Astrocyte of the cerebellum (primary cell): ENCODE data around the gene ZDHHC19.
A peak's percentile ranks its signal among the peaks of the same experiment; 100 is the strongest.

ENCODE experiments used
- DNase-seq: peaks from one replicate; pipeline ENCODE4 v3.0.0-alpha.2; 2011; ENCODE audit warnings: low read depth
- H3K4me3 ChIP-seq: 2 replicates; pipeline ENCODE4 v1.5.1; 2011; ENCODE audit warnings: mild to moderate bottlenecking, low read depth, low read length, moderate library complexity
- CTCF ChIP-seq: IDR thresholded peaks from 2 replicates; pipeline ENCODE4 v1.5.1; 2012; ENCODE audit warnings: low read length, low read depth, moderate library complexity, mild to moderate bottlenecking; ENCODE audit errors: missing control alignments
- in situ Hi-C: cut with HindIII; loops from 2 replicates; pipeline ENCODE4 v1.10.0; 2017; ENCODE audit warnings: low sequenced_read_pairs

ZDHHC19 gene

GRCh38 chr3:196222876-196223595 is 11.8 kb upstream of the ZDHHC19 start:
- no peak for DNase-seq
- in situ Hi-C loops: loop anchor here (10.0 kb wide), 1 partner anchor 48 kb away; no protein-coding TSS in a partner anchor
- no peak overlapping the region for H3K4me3 ChIP-seq
- TF ChIP-seq CTCF: no peak

- in situ Hi-C loops: loop anchor here (10.0 kb wide), 1 partner anchor 46 kb away; no protein-coding TSS in a partner anchor
- no peak for DNase-seq
- no peak for TF ChIP-seq CTCF
- no peak overlapping the region for H3K4me3 ChIP-seq
Measured at GRCh38 chr3:196220991-196221390, 9.8 kb upstream of the ZDHHC19 start.

GRCh38 chr3:196220587-196220986 is 9.4 kb upstream of the ZDHHC19 start:
- TF ChIP-seq CTCF: no peak
- in situ Hi-C loops: loop anchor here (10.0 kb wide), 1 partner anchor 46 kb away; no protein-coding TSS in a partner anchor
- DNase-seq: no peak
- no peak overlapping the region for H3K4me3 ChIP-seq

- no peak for TF ChIP-seq CTCF
- in situ Hi-C loops: loop anchor here (10.0 kb wide), 1 partner anchor 45 kb away; no protein-coding TSS in a partner anchor
- no peak overlapping the region for H3K4me3 ChIP-seq
- DNase-seq: no peak
Measured at GRCh38 chr3:196219970-196220311, 8.7 kb upstream of the ZDHHC19 start.

GRCh38 chr3:196219194-196219969 is 8.2 kb upstream of the ZDHHC19 start:
- peak; percentile 84 for DNase-seq
- no peak for TF ChIP-seq CTCF
- in situ Hi-C loops: no loop called here
- H3K4me3 ChIP-seq: no peak overlapping the region

GRCh38 chr3:196218155-196218712 is 7.0 kb upstream of the ZDHHC19 start:
- no peak overlapping the region for H3K4me3 ChIP-seq
- TF ChIP-seq CTCF: no peak
- no peak for DNase-seq
- in situ Hi-C loops: no loop called here
